HCT116 (cell line): ENCODE measurements around the gene ADPGK. TPM values are rescaled to one million over a fixed set of nuclear protein-coding genes. Genes with fewer than 3 reads are reported as not detected.
"Not testable (repeated sequence)": the region's sequence is repeated elsewhere in the genome, so short reads cannot be mapped to it uniquely, and the experiment has no call there.

Experiments
- ATAC-seq: fragments of 200-7000 bp; cut with Tn5 transposase; 2 replicates; pipeline ENCODE4 v1.9.1; 2020; ENCODE audit warnings: mild to moderate bottlenecking, moderate library complexity
- BruUV-seq: library from RNA; stranded (reverse); fragments of 400-500 nt; replicated peaks from 2 replicates; lab custom pipeline; 2021; lab: Mats Ljungman, UMichigan
- CTCF ChIA-PET: fragments of 300-600 bp; sonication (Branson Sonifier 250); formaldehyde crosslinking; loops from one replicate; lab custom pipeline; 2021; ENCODE audit warnings: antibody characterized with exemption; lab: Charles Lee
- POLR2A ChIA-PET: fragments of 300-600, 350-600 bp; sonication (Branson Sonifier 250); formaldehyde crosslinking; loops from one replicate; lab custom pipeline; 2021; ENCODE audit warnings: antibody characterized with exemption; lab: Charles Lee
- RAD21 ChIA-PET, 2 experiments: fragments of 300-600 bp; sonication (Branson Sonifier 250); formaldehyde crosslinking; loops; one replicate each; lab custom pipeline; 2023; ENCODE audit warnings: low total read pairs in 2 of 2; ENCODE audit not compliant: uncharacterized antibody in 2 of 2, unreplicated experiment in 2 of 2, low non-redundant PET in 1 of 2; lab: Charles Lee
- DNase-seq: peaks from one replicate; pipeline ENCODE4 v3.0.0-alpha.2; 2010; ENCODE audit warnings: low read depth, low spot score
- H2AFZ ChIP-seq: fragments of 200-600 bp; shearing (Covaris generic), sonication (generic); 2 replicates; pipeline ENCODE4 v1.6.1; 2017; ENCODE audit warnings: low read depth, mixed run types, mixed read lengths, antibody characterized with exemption, low read length; ENCODE audit not compliant: poor library complexity, severe bottlenecking
- H3K27ac ChIP-seq: 2 replicates; pipeline ENCODE4 v1.5.1; 2012; ENCODE audit warnings: low read depth, low read length
- H3K27me3 ChIP-seq: fragments of 200-600 bp; sonication (generic); 2 replicates; pipeline ENCODE4 v1.6.1; 2016; ENCODE audit warnings: mixed run types, low read length, mixed read lengths; ENCODE audit not compliant: insufficient read depth
- H3K36me3 ChIP-seq, 2 experiments: fragments of 200-500 bp in 1 of 2; fragments of 200-600 bp in 1 of 2; sonication (Bioruptor generic) in 1 of 2; sonication (generic) in 1 of 2; 2 replicates each; pipeline versions ENCODE4 v1.5.1 to v1.6.1; 2014 to 2016; ENCODE audit warnings: low read length in 2 of 2, inconsistent platforms in 1 of 2, mixed read lengths in 1 of 2, mixed run types in 1 of 2; ENCODE audit not compliant: insufficient read depth in 2 of 2, control insufficient read depth in 1 of 2
- H3K4me1 ChIP-seq, 2 experiments: fragments of 200-600 bp in 1 of 2; sonication (generic) in 1 of 2; 2 replicates each; pipeline versions ENCODE4 v1.5.1 to v1.6.1; 2012 to 2017; ENCODE audit warnings: low read length in 2 of 2, inconsistent platforms in 1 of 2, mild to moderate bottlenecking in 1 of 2, mixed read lengths in 1 of 2, mixed run types in 1 of 2, moderate library complexity in 1 of 2; ENCODE audit not compliant: insufficient read depth in 2 of 2, control insufficient read depth in 1 of 2
- H3K4me2 ChIP-seq: fragments of 200-600 bp; sonication (generic); 2 replicates; pipeline ENCODE4 v1.6.1; 2017; ENCODE audit warnings: mixed run types, low read length, mixed read lengths
- H3K4me3 ChIP-seq, 2 experiments: fragments of 200-600 bp in 1 of 2; sonication (generic) in 1 of 2; replicated peaks in 1 of 2; 2 replicates each; pipeline ENCODE4 v1.5.1; 2011 to 2016; ENCODE audit warnings: low read length in 2 of 2, control low read depth in 1 of 2, low read depth in 1 of 2, mild to moderate bottlenecking in 1 of 2, mixed read lengths in 1 of 2, mixed run types in 1 of 2
- H3K79me2 ChIP-seq: fragments of 200-600 bp; sonication (generic); 2 replicates; pipeline ENCODE4 v1.6.1; 2017; ENCODE audit warnings: mild to moderate bottlenecking, mixed run types, low read length, moderate library complexity, mixed read lengths; ENCODE audit not compliant: insufficient read depth
- H3K9ac ChIP-seq: fragments of 200-600 bp; sonication (generic); 2 replicates; pipeline ENCODE4 v1.6.1; 2016; ENCODE audit warnings: low read length, mixed read lengths
- H3K9me2 ChIP-seq: fragments of 200-600 bp; sonication (generic), shearing (Covaris generic); 2 replicates; pipeline ENCODE4 v1.6.1; 2017; ENCODE audit warnings: mixed run types, mild to moderate bottlenecking, moderate library complexity; ENCODE audit not compliant: insufficient read depth
- H3K9me3 ChIP-seq, 2 experiments: fragments of 200-500 bp in 1 of 2; fragments of 200-600 bp in 1 of 2; sonication (Bioruptor generic) in 1 of 2; sonication (generic) in 1 of 2; 2 replicates each; pipeline ENCODE4 v1.6.1; 2014 to 2017; ENCODE audit warnings: low read length in 2 of 2, mixed read lengths in 2 of 2, inconsistent platforms in 1 of 2, low read depth in 1 of 2, mild to moderate bottlenecking in 1 of 2, mixed run types in 1 of 2, moderate library complexity in 1 of 2; ENCODE audit not compliant: control insufficient read depth in 1 of 2, insufficient read depth in 1 of 2
- H4K20me1 ChIP-seq: fragments of 200-600 bp; sonication (generic), shearing (Covaris generic); 2 replicates; pipeline ENCODE4 v1.6.1; 2017; ENCODE audit warnings: mixed run types, mild to moderate bottlenecking, moderate library complexity; ENCODE audit not compliant: insufficient read depth
- CBX3 ChIP-seq: IDR thresholded peaks from 2 replicates; pipeline ENCODE4 v1.6.1; 2012; ENCODE audit warnings: low read depth
- CEBPB ChIP-seq: IDR thresholded peaks from 2 replicates; pipeline ENCODE4 v1.6.1; 2012; ENCODE audit warnings: low read depth
- ELF1 ChIP-seq: IDR thresholded peaks from 2 replicates; pipeline ENCODE4 v1.6.1; 2012; ENCODE audit warnings: low read depth, borderline replicate concordance
- FOSL1 ChIP-seq: IDR thresholded peaks from 2 replicates; pipeline ENCODE4 v1.6.1; 2012; ENCODE audit warnings: low read depth
- JUND ChIP-seq: IDR thresholded peaks from 2 replicates; pipeline ENCODE4 v1.6.1; 2012
- POLR2A ChIP-seq: IDR thresholded peaks from 2 replicates; pipeline ENCODE4 v1.7.0; 2011; ENCODE audit warnings: borderline replicate concordance; ENCODE audit not compliant: insufficient read depth, insufficient read length; ENCODE audit errors: extremely low read depth
- POLR2AphosphoS5 ChIP-seq: IDR thresholded peaks from 2 replicates; pipeline ENCODE4 v1.6.1; 2011; ENCODE audit warnings: mild to moderate bottlenecking, low read depth, low read length, moderate library complexity
- RAD21 ChIP-seq: IDR thresholded peaks from 2 replicates; pipeline ENCODE4 v1.6.1; 2012; ENCODE audit warnings: low read depth, mild to moderate bottlenecking
- SIN3A ChIP-seq: IDR thresholded peaks from 2 replicates; pipeline ENCODE4 v1.6.1; 2012; ENCODE audit warnings: low read depth
- SRF ChIP-seq: IDR thresholded peaks from 2 replicates; pipeline ENCODE4 v1.6.1; 2012; ENCODE audit warnings: low read depth
- TCF7L2 ChIP-seq: IDR thresholded peaks from 2 replicates; pipeline ENCODE4 v1.7.0; 2011; ENCODE audit warnings: borderline replicate concordance, inconsistent platforms; ENCODE audit not compliant: insufficient read depth, insufficient read length; ENCODE audit errors: extremely low read depth
- ZBTB33 ChIP-seq: IDR thresholded peaks from 2 replicates; pipeline ENCODE4 v1.6.1; 2011; ENCODE audit warnings: mild to moderate bottlenecking, low read length, moderate library complexity; ENCODE audit not compliant: insufficient replicate concordance; ENCODE audit errors: extremely low read depth
- intact Hi-C: fragments of 100-400 bp; cut with micrococcal nuclease; formaldehyde crosslinking; loops from 2 replicates; pipeline ENCODE4 v1.10.0; 2022
- total RNA-seq: library from RNA; stranded (reverse); gene quantifications from one replicate; pipeline ENCODE4 v1.2.1, GENCODE V29; 2021; ENCODE audit not compliant: unreplicated experiment
- TF ChIP-seq, protein P1 (sequence below): IDR thresholded peaks from 2 replicates; pipeline ENCODE4 v1.6.1; 2012
- TF ChIP-seq, protein P2 (sequence below): IDR thresholded peaks from 2 replicates; pipeline ENCODE4 v1.6.1; 2012; ENCODE audit warnings: low read depth
- TF ChIP-seq, protein P3 (sequence below): IDR thresholded peaks from 2 replicates; pipeline ENCODE4 v1.6.1; 2012

ADPGK gene
- total RNA-seq, 1 experiment from 2014 or later = 41.5 TPM

DNA sequence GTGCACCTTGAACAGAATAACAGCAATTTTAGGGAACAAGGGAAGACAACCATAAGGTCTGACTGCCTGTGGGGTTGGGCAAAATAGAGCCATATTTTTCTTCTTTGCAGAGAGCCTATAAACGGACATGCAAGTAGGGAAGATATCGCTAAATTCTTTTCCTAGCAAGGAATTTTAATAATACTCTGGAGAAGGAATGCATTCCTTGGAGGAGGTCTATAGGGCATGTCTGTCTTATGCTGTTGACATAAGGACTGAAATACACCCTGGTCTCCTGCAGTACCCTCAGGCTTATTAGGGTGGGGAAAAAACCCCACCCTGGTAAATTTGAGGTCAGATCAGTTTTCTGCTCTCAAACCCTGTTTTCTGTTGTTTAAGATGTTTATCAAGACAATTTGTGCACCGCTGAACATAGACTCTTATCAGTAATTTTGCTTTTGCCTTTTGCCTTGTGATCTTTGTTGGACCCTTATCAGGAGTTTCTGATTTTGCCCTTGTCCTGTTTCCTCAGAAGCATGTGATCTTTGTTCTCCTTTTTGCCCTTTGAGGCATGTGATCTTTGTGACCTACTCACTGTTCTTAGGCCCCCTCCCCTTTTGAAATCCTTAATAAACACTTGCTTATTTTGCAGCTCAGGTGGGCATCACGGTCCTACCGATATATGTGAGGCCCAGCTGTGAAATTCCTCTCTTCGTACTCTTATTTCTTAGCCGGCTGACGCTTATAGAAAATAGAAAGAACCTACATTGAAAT is 74.8 kb downstream of the ADPGK start:
- H3K4me1 ChIP-seq, RAD21 ChIA-PET, H3K27ac ChIP-seq, H3K4me3 ChIP-seq, intact Hi-C loops, H2AFZ ChIP-seq, H3K36me3 ChIP-seq, H3K4me2 ChIP-seq, DNase-seq, H3K9ac ChIP-seq, BruUV-seq, POLR2A ChIA-PET, H3K79me2 ChIP-seq, ATAC-seq, H4K20me1 ChIP-seq, H3K9me3 ChIP-seq, H3K27me3 ChIP-seq, H3K9me2 ChIP-seq: not testable (repeated sequence)
- CTCF ChIA-PET = interaction anchor here (3.3 kb wide), 1 partner anchor 13 kb away, joined by 12 read pairs; no protein-coding TSS in a partner anchor

DNA sequence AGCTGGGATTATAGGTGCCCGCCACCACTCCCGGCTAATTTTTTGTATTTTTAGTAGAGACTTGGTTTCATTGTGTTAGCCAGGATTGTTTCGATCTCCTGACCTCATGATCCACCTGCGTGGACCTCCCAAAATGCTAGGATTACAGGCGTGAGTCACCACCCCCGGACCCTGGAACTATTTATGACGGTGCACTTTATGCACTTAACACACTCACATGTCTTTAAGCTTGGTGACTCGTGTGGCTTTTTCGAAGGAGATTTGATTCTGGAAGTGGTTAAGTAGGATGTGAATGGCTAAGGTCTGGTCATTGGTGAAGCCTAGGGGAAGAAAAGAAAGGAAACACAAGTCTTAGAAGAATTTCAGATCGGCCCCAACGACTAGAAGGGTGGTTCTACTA is 77.3 kb downstream of the ADPGK start:
- RAD21 ChIA-PET = no interaction called here
- H3K4me2 ChIP-seq = peak overlapping the region; percentile 28
- intact Hi-C loops = no loop called here
- CTCF ChIA-PET = interaction anchor here (1.0 to 1.7 kb wide), 2 partner anchors 16 kb away, joined by 5 to 13 read pairs; no protein-coding TSS in a partner anchor
- peaks cover 0 to 7% of the 10 kb centered on the region in 2 experiments; a peak in 2 of 4 replicates for H3K4me1 ChIP-seq
- no peak overlapping the region for H3K27ac ChIP-seq
- no peaks in the 10 kb centered on the region for H3K36me3 ChIP-seq
- no peaks in the 10 kb centered on the region for H3K9me3 ChIP-seq
- POLR2A ChIA-PET = no interaction called here
- no peaks in the 10 kb centered on the region for H3K27me3 ChIP-seq
- H3K9me2 ChIP-seq = no peaks in the 10 kb centered on the region
- DNase-seq (no peak), ATAC-seq (peak; percentile 46; the same call in 1 of the 2 replicates)
- no peaks in the 10 kb centered on the region for H3K79me2 ChIP-seq
- H4K20me1 ChIP-seq = no peaks in the 10 kb centered on the region
- H2AFZ ChIP-seq = no peak overlapping the region
- no peak overlapping the region for H3K4me3 ChIP-seq
- BruUV-seq = no TSS peak
- H3K9ac ChIP-seq = no peak overlapping the region
- TF ChIP-seq TCF7L2 (no peak), ELF1 (no peak), CBX3 (no peak), ZBTB33 (no peak), CEBPB (no peak), SIN3A (no peak), SRF (no peak), POLR2A (no peak), RAD21 (no peak), FOSL1 (no peak), JUND (no peak), POLR2AphosphoS5 (no peak)
- TF ChIP-seq, protein P1, sequence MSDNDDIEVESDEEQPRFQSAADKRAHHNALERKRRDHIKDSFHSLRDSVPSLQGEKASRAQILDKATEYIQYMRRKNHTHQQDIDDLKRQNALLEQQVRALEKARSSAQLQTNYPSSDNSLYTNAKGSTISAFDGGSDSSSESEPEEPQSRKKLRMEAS = no peak
- TF ChIP-seq, protein P2, sequence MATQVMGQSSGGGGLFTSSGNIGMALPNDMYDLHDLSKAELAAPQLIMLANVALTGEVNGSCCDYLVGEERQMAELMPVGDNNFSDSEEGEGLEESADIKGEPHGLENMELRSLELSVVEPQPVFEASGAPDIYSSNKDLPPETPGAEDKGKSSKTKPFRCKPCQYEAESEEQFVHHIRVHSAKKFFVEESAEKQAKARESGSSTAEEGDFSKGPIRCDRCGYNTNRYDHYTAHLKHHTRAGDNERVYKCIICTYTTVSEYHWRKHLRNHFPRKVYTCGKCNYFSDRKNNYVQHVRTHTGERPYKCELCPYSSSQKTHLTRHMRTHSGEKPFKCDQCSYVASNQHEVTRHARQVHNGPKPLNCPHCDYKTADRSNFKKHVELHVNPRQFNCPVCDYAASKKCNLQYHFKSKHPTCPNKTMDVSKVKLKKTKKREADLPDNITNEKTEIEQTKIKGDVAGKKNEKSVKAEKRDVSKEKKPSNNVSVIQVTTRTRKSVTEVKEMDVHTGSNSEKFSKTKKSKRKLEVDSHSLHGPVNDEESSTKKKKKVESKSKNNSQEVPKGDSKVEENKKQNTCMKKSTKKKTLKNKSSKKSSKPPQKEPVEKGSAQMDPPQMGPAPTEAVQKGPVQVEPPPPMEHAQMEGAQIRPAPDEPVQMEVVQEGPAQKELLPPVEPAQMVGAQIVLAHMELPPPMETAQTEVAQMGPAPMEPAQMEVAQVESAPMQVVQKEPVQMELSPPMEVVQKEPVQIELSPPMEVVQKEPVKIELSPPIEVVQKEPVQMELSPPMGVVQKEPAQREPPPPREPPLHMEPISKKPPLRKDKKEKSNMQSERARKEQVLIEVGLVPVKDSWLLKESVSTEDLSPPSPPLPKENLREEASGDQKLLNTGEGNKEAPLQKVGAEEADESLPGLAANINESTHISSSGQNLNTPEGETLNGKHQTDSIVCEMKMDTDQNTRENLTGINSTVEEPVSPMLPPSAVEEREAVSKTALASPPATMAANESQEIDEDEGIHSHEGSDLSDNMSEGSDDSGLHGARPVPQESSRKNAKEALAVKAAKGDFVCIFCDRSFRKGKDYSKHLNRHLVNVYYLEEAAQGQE = no peak
- TF ChIP-seq, protein P3, sequence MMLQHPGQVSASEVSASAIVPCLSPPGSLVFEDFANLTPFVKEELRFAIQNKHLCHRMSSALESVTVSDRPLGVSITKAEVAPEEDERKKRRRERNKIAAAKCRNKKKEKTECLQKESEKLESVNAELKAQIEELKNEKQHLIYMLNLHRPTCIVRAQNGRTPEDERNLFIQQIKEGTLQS = no peak
